Measurements from ENCODE around the gene KRTAP10-2.

GRCh38 chr21:44518686-44519085 lies 32.6 kb downstream of the KRTAP10-2 start:
- TF ChIP-seq POLR2A (IDR thresholded peaks at IDR 0.05) = no peak
- TF ChIP-seq CTCF (IDR thresholded peaks at IDR 0.05) = no peak
